Measurements from ENCODE around the gene NSMCE4A. TPM values are rescaled to one million over a fixed set of nuclear protein-coding genes. Genes with fewer than 3 reads are reported as not detected.
"Not testable (repeated sequence)": the region's sequence is repeated elsewhere in the genome, so short reads cannot be mapped to it uniquely, and the experiment has no call there.

The NSMCE4A gene
- total RNA-seq, 3 donors from 2014 or later = 81.0 to 85.2 (median 82.3) TPM

DNA sequence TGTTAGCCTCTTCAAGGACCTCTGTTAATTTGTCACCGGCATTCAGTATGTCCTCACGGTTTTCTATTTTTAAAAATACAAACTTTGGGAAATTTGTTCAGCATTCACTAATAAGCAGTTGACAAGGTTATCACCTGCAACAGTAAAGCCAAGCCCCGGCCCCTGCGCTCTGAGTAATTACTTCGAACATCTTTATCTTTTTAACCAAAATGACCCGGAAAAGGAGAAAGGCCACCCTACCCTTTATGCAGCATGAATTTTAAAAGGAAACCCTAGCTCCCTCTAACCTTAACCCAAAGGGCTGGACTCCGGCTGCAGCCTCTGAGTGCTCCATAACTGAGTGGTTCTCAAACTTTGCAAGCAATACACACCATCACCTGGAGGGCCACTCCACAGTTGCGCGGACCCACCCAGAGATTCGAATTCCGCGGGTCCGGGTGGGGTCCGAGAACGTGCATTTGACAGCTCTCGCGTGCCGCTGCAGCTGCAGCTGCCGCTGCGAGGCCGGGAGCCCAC lies 940 bp downstream of the NSMCE4A start:
- no peaks in the 10 kb centered on the region for H3K27me3 Mint-ChIP-seq (ENCODE audit: low read depth)
- H3K36me3 Mint-ChIP-seq (ENCODE audit: insufficient read depth) = peaks cover 11% of the 10 kb centered on the region
- no peak for DNase-seq
- peak overlapping the region; percentile 90 for H3K4me3 Mint-ChIP-seq
- H3K4me1 Mint-ChIP-seq (ENCODE audit: low read depth) = peaks cover 24% of the 10 kb centered on the region
- ATAC-seq = peak; percentile 16
- no peaks in the 10 kb centered on the region for H3K9me3 Mint-ChIP-seq

DNA sequence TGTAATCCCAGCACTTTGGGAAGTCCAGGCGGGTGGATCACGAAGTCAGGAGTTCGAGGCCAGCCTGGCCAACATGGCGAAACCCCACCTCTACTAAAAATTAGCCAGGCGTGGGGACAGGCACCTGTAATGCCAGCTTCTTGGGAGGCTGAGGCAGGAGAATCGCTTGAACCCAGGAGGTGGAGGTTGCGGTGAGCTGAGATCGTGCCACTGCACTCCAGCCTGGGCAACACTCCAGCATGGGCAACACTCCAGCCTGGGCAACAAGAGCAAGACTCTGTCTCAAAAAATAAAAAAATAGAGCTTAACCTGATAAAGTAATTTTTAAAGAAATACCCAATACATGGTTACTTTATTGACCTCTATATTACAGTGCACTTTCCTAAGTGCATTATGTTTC lies 5.9 kb downstream of the NSMCE4A start:
- Mint-ChIP-seq H3K36me3 (ENCODE audit: insufficient read depth) (peaks cover 31% of the 10 kb centered on the region), H3K4me1 (ENCODE audit: low read depth) (peaks cover 21% of the 10 kb centered on the region)
- ATAC-seq; DNase-seq; H3K4me3 Mint-ChIP-seq; H3K9me3 Mint-ChIP-seq; H3K27me3 Mint-ChIP-seq (ENCODE audit: low read depth): not testable (repeated sequence)

DNA sequence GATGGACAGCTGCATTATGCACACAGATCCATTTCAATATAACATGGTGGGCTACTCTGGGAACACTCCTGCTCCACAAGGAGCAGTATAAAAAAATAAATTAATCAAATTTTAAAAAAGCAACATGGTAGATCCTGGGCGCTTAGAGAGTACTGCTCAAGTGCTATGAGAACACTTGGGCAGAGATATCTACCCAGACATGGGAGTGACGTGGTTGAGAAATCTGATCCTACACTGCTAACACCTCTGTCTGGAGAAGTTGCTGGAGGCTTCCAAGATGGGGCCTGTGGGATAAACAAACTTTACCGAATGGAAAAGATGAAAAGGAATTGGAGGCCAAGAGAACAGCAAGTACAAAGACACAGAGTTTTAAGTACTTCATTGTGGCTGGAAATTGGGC lies 9.0 kb downstream of the NSMCE4A start:
- H3K9me3 Mint-ChIP-seq = no peaks in the 10 kb centered on the region
- H3K27me3 Mint-ChIP-seq (ENCODE audit: low read depth) = no peaks in the 10 kb centered on the region
- ATAC-seq = no peak
- no peak overlapping the region for H3K4me3 Mint-ChIP-seq
- H3K36me3 Mint-ChIP-seq (ENCODE audit: insufficient read depth) = peaks cover 26% of the 10 kb centered on the region
- H3K4me1 Mint-ChIP-seq (ENCODE audit: low read depth) = no peaks in the 10 kb centered on the region
- DNase-seq = no peak

DNA sequence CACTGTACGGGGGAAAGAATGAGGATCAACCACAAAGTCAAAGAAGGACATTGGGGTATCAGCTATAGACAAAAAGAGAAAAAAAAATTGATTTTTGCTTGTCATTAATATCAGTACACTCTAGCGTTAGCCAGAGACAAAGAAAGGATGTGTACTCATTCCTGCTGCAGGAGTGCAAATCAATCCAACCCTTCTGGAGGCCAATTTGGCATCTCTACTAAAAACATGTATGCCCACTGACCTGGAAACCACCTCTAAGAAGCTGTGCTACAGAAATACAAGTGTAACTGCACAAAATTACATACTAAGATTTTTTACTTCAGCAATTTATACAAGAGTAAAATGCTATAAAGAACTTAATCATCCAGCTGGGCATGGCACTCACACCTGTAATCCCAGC lies 13.6 kb downstream of the NSMCE4A start:
- Mint-ChIP-seq H3K27me3 (ENCODE audit: low read depth) (no peaks in the 10 kb centered on the region), H3K4me3 (no peak overlapping the region), H3K4me1 (ENCODE audit: low read depth) (no peaks in the 10 kb centered on the region), H3K9me3 (no peaks in the 10 kb centered on the region), H3K36me3 (ENCODE audit: insufficient read depth) (peaks cover 28% of the 10 kb centered on the region)
- ATAC-seq = no peak
- DNase-seq = no peak

- ATAC-seq (peak in 1 of 2 donors; percentile 71), DNase-seq (no peak)
- peaks cover 27% of the 10 kb centered on the region for H3K36me3 Mint-ChIP-seq (ENCODE audit: insufficient read depth)
- H3K4me3 Mint-ChIP-seq = no peak overlapping the region
- no peaks in the 10 kb centered on the region for H3K9me3 Mint-ChIP-seq
- no peaks in the 10 kb centered on the region for H3K27me3 Mint-ChIP-seq (ENCODE audit: low read depth)
- no peaks in the 10 kb centered on the region for H3K4me1 Mint-ChIP-seq (ENCODE audit: low read depth)
Measured at GRCh38 chr10:121959671-121960070, 15.3 kb downstream of the NSMCE4A start.

- no peaks in the 10 kb centered on the region for H3K4me1 Mint-ChIP-seq (ENCODE audit: low read depth)
- H3K36me3 Mint-ChIP-seq (ENCODE audit: insufficient read depth) = peaks cover 27% of the 10 kb centered on the region
- H3K27me3 Mint-ChIP-seq (ENCODE audit: low read depth) = no peaks in the 10 kb centered on the region
- H3K9me3 Mint-ChIP-seq = no peaks in the 10 kb centered on the region
- ATAC-seq = no peak
- H3K4me3 Mint-ChIP-seq = no peak overlapping the region
- no peak for DNase-seq
Measured at GRCh38 chr10:121956111-121957061, 18.6 kb downstream of the NSMCE4A start.

- DNase-seq = no peak
- no peaks in the 10 kb centered on the region for H3K4me1 Mint-ChIP-seq (ENCODE audit: low read depth)
- no peaks in the 10 kb centered on the region for H3K27me3 Mint-ChIP-seq (ENCODE audit: low read depth)
- H3K4me3 Mint-ChIP-seq = no peak overlapping the region
- no peaks in the 10 kb centered on the region for H3K9me3 Mint-ChIP-seq
- no peak for ATAC-seq
- peaks cover 27% of the 10 kb centered on the region for H3K36me3 Mint-ChIP-seq (ENCODE audit: insufficient read depth)
Measured at GRCh38 chr10:121952226-121952625, 22.8 kb downstream of the NSMCE4A start.

GRCh38 chr10:121949451-121949850 lies 25.6 kb downstream of the NSMCE4A start:
- ATAC-seq (no peak), DNase-seq (no peak)
- Mint-ChIP-seq H3K36me3 (ENCODE audit: insufficient read depth) (peaks cover 11% of the 10 kb centered on the region), H3K4me1 (ENCODE audit: low read depth) (no peaks in the 10 kb centered on the region), H3K9me3 (no peaks in the 10 kb centered on the region), H3K4me3 (no peak overlapping the region), H3K27me3 (ENCODE audit: low read depth) (no peaks in the 10 kb centered on the region)

DNA sequence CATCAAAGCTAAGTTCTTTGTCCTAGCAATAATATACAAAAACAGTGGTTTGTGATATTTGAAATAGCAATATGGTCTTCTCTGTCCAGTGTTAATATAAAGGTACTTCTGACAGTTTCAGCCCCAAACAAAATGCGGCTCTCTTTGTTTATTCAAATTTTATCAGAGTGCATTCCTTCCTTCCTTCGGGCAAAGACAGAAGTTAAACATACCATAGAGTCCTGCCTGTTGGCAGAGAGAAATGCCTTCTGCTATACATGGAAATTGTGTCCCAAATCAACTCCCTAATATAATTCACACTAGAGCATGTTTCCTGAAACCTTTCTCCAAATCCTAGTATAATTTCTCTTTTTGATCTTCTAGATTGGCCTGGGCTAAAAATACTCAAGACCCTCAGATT lies 26.0 kb downstream of the NSMCE4A start:
- H3K36me3 Mint-ChIP-seq (ENCODE audit: insufficient read depth) = peaks cover 11% of the 10 kb centered on the region
- ATAC-seq (no peak), DNase-seq (no peak)
- H3K4me3 Mint-ChIP-seq = no peak overlapping the region
- H3K27me3 Mint-ChIP-seq (ENCODE audit: low read depth) = no peaks in the 10 kb centered on the region
- H3K9me3 Mint-ChIP-seq = no peaks in the 10 kb centered on the region
- no peaks in the 10 kb centered on the region for H3K4me1 Mint-ChIP-seq (ENCODE audit: low read depth)

GRCh38 chr10:121947343-121948330 lies 27.4 kb downstream of the NSMCE4A start:
- Mint-ChIP-seq H3K4me3 (no peak overlapping the region), H3K36me3 (ENCODE audit: insufficient read depth) (peaks cover 6% of the 10 kb centered on the region), H3K9me3 (no peaks in the 10 kb centered on the region), H3K4me1 (ENCODE audit: low read depth) (no peaks in the 10 kb centered on the region), H3K27me3 (ENCODE audit: low read depth) (no peaks in the 10 kb centered on the region)
- no peak for ATAC-seq
- no peak for DNase-seq

DNA sequence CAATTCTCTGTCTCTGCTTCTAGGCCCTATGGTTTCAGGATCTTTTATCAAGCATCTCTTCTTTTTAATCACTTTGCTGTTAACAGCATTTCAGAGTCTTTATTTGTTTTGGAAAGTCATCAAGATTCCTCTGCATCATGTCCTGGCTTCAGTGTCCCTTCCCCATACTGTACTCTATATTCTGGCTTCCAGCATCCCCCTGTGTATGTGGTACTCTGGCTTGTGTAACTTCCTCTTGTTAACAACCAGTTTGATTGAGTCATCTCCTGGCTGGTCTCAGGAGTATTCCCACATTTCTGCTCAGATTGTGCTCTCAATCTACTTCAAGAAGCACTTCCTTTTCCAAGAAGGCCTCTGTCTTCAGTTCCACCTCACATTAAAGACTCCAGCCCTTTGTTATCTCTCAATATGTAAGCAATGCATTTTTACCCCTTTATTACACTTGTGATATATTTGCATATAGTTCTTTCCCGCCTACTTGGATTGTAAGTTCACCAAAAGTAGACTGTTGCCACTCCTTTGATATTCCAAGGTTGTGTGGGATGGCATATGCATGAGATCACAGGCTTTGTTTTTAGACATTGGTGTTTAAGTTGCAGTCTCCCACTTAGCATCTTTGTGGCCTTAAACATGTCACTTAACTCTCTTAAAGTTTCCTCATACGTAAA lies 32.1 kb downstream of the NSMCE4A start:
- no peaks in the 10 kb centered on the region for H3K36me3 Mint-ChIP-seq (ENCODE audit: insufficient read depth)
- H3K4me3 Mint-ChIP-seq = no peak overlapping the region
- H3K9me3 Mint-ChIP-seq = no peaks in the 10 kb centered on the region
- no peaks in the 10 kb centered on the region for H3K4me1 Mint-ChIP-seq (ENCODE audit: low read depth)
- ATAC-seq = no peak
- H3K27me3 Mint-ChIP-seq (ENCODE audit: low read depth) = peaks cover 8% of the 10 kb centered on the region
- DNase-seq = no peak

- Mint-ChIP-seq H3K4me3 (no peak overlapping the region), H3K27me3 (ENCODE audit: low read depth) (peaks cover 8% of the 10 kb centered on the region), H3K9me3 (no peaks in the 10 kb centered on the region), H3K36me3 (ENCODE audit: insufficient read depth) (no peaks in the 10 kb centered on the region), H3K4me1 (ENCODE audit: low read depth) (no peaks in the 10 kb centered on the region)
- ATAC-seq (no peak), DNase-seq (no peak)
Measured at GRCh38 chr10:121941532-121941931, 33.5 kb downstream of the NSMCE4A start.

DNA sequence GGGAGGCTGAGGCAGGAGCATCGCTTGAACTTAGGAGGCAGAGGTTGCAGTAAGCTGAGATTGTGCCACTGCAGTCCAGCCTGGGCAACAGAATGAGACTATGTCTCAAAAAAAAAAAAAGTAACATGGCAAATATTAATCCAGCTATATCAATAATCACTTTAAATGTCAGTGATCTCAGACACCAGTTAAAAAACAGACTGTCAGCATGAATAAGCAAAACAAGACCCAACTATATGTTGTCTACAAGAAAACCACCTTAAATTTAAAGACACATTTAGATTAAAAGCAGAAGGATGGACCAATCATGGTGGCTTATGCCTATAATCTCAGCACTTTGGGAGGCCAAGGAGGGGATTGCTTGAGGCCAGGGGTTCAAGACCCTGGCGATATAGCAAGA lies 38.7 kb downstream of the NSMCE4A start:
- no peaks in the 10 kb centered on the region for H3K4me1 Mint-ChIP-seq (ENCODE audit: low read depth)
- ATAC-seq (no peak), DNase-seq (no peak)
- H3K27me3 Mint-ChIP-seq (ENCODE audit: low read depth) = peaks cover 8% of the 10 kb centered on the region
- no peaks in the 10 kb centered on the region for H3K9me3 Mint-ChIP-seq
- no peak overlapping the region for H3K4me3 Mint-ChIP-seq
- H3K36me3 Mint-ChIP-seq (ENCODE audit: insufficient read depth) = no peaks in the 10 kb centered on the region

DNA sequence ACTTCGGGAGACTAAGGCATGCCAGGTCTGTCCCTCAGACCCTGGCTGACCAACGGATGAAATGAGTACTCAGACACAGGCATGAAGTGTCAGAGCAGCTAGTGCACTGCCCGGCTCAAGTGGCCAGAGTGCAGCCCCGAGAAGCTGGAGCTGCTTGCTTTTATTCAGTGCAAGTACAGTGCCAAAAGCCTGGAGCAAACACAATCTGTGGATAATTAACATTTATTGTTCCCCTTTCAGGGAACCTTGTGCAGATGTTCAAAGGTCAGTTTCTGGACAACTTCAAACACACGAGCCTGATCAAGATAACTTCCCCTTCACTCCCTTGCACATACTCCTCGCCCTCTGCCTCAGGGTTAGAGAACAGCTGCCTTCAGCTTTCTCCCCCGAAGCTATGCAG lies 39.3 kb downstream of the NSMCE4A start:
- ATAC-seq = no peak
- Mint-ChIP-seq H3K9me3 (no peaks in the 10 kb centered on the region), H3K27me3 (ENCODE audit: low read depth) (peaks cover 8% of the 10 kb centered on the region), H3K36me3 (ENCODE audit: insufficient read depth) (no peaks in the 10 kb centered on the region), H3K4me3 (no peak overlapping the region), H3K4me1 (ENCODE audit: low read depth) (no peaks in the 10 kb centered on the region)
- no peak for DNase-seq
